OCI-LY1 (cell line): ENCODE data around the gene TLCD4.

Experiments used
- H2AFZ ChIP-seq: fragments of 200-600 bp; sonication (generic), shearing (Covaris generic); 2 replicates; pipeline ENCODE4 v1.6.0; 2014; ENCODE audit warnings: antibody characterized with exemption, mild to moderate bottlenecking, low read length
- H3F3A ChIP-seq: fragments of 200-600 bp; sonication (generic), shearing (Covaris generic); 2 replicates; pipeline ENCODE4 v1.6.0; 2014; ENCODE audit warnings: mild to moderate bottlenecking, antibody characterized with exemption, low read length, moderate library complexity; ENCODE audit not compliant: insufficient read depth
- H3K27ac ChIP-seq: fragments of 200-600 bp; sonication (generic); 2 replicates; pipeline ENCODE4 v1.5.1; 2014; ENCODE audit warnings: low read length, mixed run types, mild to moderate bottlenecking, low read depth; ENCODE audit not compliant: poor library complexity, severe bottlenecking
- H3K27me3 ChIP-seq: fragments of 200-600 bp; sonication (generic); 2 replicates; pipeline ENCODE4 v1.6.0; 2014; ENCODE audit warnings: antibody characterized with exemption, mild to moderate bottlenecking, low read length, moderate library complexity; ENCODE audit not compliant: insufficient read depth
- H3K36me3 ChIP-seq: fragments of 200-600 bp; sonication (generic); 2 replicates; pipeline ENCODE4 v1.6.1; 2014; ENCODE audit warnings: mild to moderate bottlenecking, antibody characterized with exemption, low read length, moderate library complexity, mixed read lengths; ENCODE audit not compliant: insufficient read depth
- H3K4me1 ChIP-seq: fragments of 200-600 bp; sonication (generic); 2 replicates; pipeline ENCODE4 v1.5.1; 2014; ENCODE audit warnings: mild to moderate bottlenecking, low read length, moderate library complexity; ENCODE audit not compliant: insufficient read depth, severe bottlenecking
- H3K4me2 ChIP-seq: fragments of 200-600 bp; sonication (generic), shearing (Covaris generic); 2 replicates; pipeline ENCODE4 v1.6.1; 2014; ENCODE audit warnings: low read length
- H3K4me3 ChIP-seq: fragments of 200-600 bp; sonication (generic); 2 replicates; pipeline ENCODE4 v1.5.1; 2014; ENCODE audit warnings: low read length, low read depth, mild to moderate bottlenecking, mixed read lengths; ENCODE audit not compliant: poor library complexity, severe bottlenecking
- H3K79me2 ChIP-seq: fragments of 200-600 bp; shearing (Covaris generic); 2 replicates; pipeline ENCODE4 v1.6.1; 2016; ENCODE audit warnings: mixed run types, low read length, mixed read lengths; ENCODE audit not compliant: insufficient read depth
- H3K9ac ChIP-seq: fragments of 200-600 bp; sonication (generic), shearing (Covaris generic); 2 replicates; pipeline ENCODE4 v1.6.1; 2014; ENCODE audit warnings: mild to moderate bottlenecking, low read length, mixed read lengths
- H3K9me2 ChIP-seq: fragments of 200-600 bp; sonication (generic), shearing (Covaris generic); 2 replicates; pipeline ENCODE4 v1.6.1; 2014; ENCODE audit warnings: low read depth, mild to moderate bottlenecking, low read length, mixed read lengths
- H3K9me3 ChIP-seq: fragments of 200-600 bp; shearing (Covaris generic); 2 replicates; pipeline ENCODE4 v1.6.1; 2014; ENCODE audit warnings: low read length, mixed read lengths
- H4K20me1 ChIP-seq: fragments of 200-600 bp; sonication (generic), shearing (Covaris generic); 2 replicates; pipeline ENCODE4 v1.6.0; 2016; ENCODE audit warnings: mild to moderate bottlenecking, low read length; ENCODE audit not compliant: insufficient read depth
- CTCF ChIP-seq: fragments of 200-600 bp; sonication (generic), shearing (Covaris generic); IDR thresholded peaks from 2 replicates; pipeline ENCODE4 v1.5.1; 2017; ENCODE audit warnings: mild to moderate bottlenecking, antibody characterized with exemption, low read length, moderate library complexity, mixed read lengths
- EZH2 ChIP-seq: fragments of 200-600 bp; sonication (generic), shearing (Covaris generic); IDR thresholded peaks from 2 replicates; pipeline ENCODE4 v1.8.0; 2017; ENCODE audit warnings: borderline replicate concordance, mixed run types, mild to moderate bottlenecking, antibody characterized with exemption, low read length, moderate library complexity, mixed read lengths

TLCD4 gene

GRCh38 chr1:95069710-95070093, 47.5 kb upstream of the TLCD4 start:
- Histone ChIP-seq H3K27me3 (no peaks in the 10 kb centered on the region), H3K9me2 (no peaks in the 10 kb centered on the region), H3K79me2 (no peaks in the 10 kb centered on the region), H2AFZ (no peak overlapping the region), H3F3A (no peaks in the 10 kb centered on the region), H3K4me3 (no peak overlapping the region), H4K20me1 (no peaks in the 10 kb centered on the region), H3K36me3 (no peaks in the 10 kb centered on the region), H3K4me2 (no peak overlapping the region), H3K9ac (no peak overlapping the region), H3K27ac (no peak overlapping the region), H3K9me3 (no peaks in the 10 kb centered on the region), H3K4me1 (peaks cover 15% of the 10 kb centered on the region)
- TF ChIP-seq CTCF (no peak), EZH2 (no peak)

- H3K36me3 ChIP-seq = no peaks in the 10 kb centered on the region
- no peak overlapping the region for H2AFZ ChIP-seq
- H3K4me3 ChIP-seq = peak overlapping the region; percentile 84
- H3K27ac ChIP-seq = no peak overlapping the region
- H3K79me2 ChIP-seq = no peaks in the 10 kb centered on the region
- no peaks in the 10 kb centered on the region for H3K9me3 ChIP-seq
- no peaks in the 10 kb centered on the region for H3K9me2 ChIP-seq
- H3K4me2 ChIP-seq = peak overlapping the region; percentile 87
- H3K4me1 ChIP-seq = peaks cover 15% of the 10 kb centered on the region
- H4K20me1 ChIP-seq = no peaks in the 10 kb centered on the region
- peak overlapping the region; percentile 83 for H3K9ac ChIP-seq
- no peaks in the 10 kb centered on the region for H3K27me3 ChIP-seq
- TF ChIP-seq CTCF = no peak
- H3F3A ChIP-seq = no peaks in the 10 kb centered on the region
Measured at GRCh38 chr1:95071539-95071938, 45.6 kb upstream of the TLCD4 start.

GRCh38 chr1:95072117-95072516, 45.0 kb upstream of the TLCD4 start:
- H3K9ac ChIP-seq = peak overlapping the region; percentile 83
- H3K79me2 ChIP-seq = no peaks in the 10 kb centered on the region
- peak overlapping the region; percentile 87 for H3K4me2 ChIP-seq
- H3K9me2 ChIP-seq = no peaks in the 10 kb centered on the region
- H3F3A ChIP-seq = no peaks in the 10 kb centered on the region
- no peaks in the 10 kb centered on the region for H3K9me3 ChIP-seq
- H3K4me1 ChIP-seq = peaks cover 15% of the 10 kb centered on the region
- H4K20me1 ChIP-seq = no peaks in the 10 kb centered on the region
- H3K27ac ChIP-seq = no peak overlapping the region
- H3K4me3 ChIP-seq = peak overlapping the region; percentile 84
- H2AFZ ChIP-seq = peak overlapping the region; percentile 85; the same call in 1 of the 2 replicates
- H3K27me3 ChIP-seq = no peaks in the 10 kb centered on the region
- TF ChIP-seq CTCF (no peak), EZH2 (no peak)
- H3K36me3 ChIP-seq = no peaks in the 10 kb centered on the region
